RKO (cell line): ENCODE measurements around the gene MYO1D.

Source experiments
- DNase-seq: peaks from one replicate; pipeline ENCODE4 v3.0.0-alpha.2; 2016; ENCODE audit warnings: low spot score

The MYO1D gene

DNA sequence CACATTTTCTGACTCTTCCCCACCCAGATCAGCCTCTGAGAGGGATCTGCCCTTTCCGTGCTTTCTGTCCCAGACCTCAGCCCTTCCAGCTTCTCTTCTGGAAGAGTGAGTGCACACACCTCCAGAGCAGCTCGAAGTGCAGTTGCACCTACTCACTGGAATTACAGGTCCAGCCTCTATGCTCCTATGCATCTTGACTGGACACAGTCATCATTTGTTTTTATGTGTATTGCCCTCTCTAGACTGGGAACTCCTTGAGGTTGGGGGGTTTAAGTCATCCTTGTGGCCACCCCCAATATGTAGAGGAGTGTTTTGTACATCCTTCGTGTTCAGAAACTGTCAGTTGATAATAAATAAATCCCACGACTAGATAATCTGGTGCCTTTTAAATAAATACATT lies 308.2 kb downstream of the MYO1D start:
- no peak for DNase-seq

DNA sequence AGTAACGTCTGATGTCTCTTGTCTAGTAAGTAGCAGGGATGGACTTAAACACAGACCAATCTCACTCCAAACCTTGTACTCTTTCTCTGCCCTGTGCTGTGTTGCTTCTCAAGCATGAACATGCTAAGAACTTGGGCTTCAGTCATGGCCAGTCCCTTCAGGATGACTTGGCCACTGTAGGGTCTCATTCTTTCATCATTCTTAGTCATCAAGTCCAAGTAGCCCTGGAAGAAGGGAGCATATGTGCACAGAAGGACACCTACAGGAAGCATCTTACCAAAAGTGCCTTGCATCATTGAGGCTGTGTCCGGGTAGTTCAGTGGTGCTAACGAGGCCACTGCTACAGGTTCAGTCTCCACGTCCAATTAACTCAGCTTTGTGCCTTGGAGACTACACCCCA lies 309.4 kb downstream of the MYO1D start:
- DNase-seq = no peak

- no peak for DNase-seq
Measured at GRCh38 chr17:32567086-32567485, 309.8 kb downstream of the MYO1D start.

- no peak for DNase-seq
Measured at GRCh38 chr17:32566303-32566702, 310.6 kb downstream of the MYO1D start.

- no peak for DNase-seq
Measured at GRCh38 chr17:32565401-32565800, 311.5 kb downstream of the MYO1D start.

DNA sequence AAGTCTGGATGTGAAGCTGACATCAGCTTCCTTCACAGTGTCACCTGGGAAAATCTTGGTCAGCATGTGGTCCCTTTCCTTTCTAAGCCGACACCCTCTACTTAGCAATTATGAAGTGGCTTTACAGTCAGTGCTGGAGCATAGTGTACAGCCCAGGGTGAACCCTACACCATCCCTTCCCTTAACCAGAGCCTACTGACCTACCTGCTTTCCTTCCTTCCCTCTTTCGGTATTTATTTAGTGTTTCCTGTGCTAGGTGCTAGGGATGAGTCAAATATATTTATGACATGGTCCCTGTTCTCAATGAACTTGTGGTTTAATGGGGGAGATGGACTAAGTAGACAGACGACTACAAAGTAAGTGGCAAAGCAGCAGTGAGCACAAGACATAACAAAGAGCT lies 312.6 kb downstream of the MYO1D start:
- no peak for DNase-seq

- no peak for DNase-seq
Measured at GRCh38 chr17:32563583-32563982, 313.3 kb downstream of the MYO1D start.

- no peak for DNase-seq
Measured at GRCh38 chr17:32558997-32559650, 317.8 kb downstream of the MYO1D start.

DNA sequence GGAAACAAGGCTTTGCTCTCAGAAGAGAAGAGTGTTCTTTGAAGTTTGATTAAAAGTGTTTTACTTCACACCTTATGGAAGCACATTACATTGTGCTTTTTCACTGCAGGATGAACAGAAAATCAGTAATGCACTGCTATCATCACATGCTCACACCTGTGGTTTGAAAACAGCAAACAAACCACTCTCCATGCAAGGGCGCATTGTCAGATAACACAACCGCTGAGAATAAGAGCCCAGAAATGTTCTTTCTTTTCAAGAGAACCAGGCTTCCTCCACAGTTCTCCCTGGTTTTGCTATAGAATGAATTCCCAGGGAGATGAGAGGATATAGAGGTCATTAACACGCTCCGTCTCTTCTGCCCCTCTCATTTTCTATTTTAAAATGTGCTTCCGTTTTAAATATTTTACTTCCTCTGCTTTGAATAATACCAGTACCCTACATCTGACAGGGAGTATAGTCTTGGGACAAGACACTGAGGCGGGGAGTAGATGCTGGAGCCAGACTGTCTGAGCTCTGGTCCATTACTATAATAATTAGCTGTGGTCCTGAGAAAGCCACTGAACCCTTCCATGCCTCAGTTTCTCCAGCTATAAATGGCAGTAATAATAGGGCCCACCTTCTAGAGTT lies 318.5 kb downstream of the MYO1D start:
- no peak for DNase-seq

DNA sequence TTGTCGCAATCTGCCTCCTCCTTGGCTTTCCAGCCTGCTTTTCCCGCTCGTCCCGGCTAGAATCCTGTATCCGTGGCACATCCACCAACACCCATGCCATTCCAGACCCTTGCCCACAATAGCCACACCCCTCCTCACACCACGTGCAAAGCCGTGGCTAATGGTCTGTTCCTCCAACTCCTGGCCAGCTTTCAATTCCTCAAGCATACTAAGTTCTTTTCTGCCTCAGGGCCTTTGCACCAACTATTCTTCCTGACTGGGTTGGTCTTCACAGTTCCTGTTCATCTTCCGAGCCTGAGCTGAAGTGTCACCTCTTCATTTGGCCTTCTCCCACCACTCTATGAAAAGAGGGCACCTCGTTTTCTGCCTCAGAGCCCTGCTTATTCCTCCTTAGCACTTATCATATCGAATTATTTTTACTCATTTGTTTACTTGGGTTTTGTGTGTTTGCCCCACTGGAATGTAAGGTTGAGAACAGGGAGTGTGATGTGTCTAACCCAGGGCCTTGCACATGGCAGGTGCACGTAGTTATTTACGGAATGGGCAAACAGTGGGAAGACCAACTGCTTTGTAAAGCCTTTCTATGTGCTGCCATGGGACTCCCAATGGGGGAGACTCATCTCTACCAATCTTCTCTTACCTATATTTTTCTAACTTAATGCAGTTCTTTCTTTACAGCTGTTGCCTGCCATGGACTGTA lies 321.2 kb downstream of the MYO1D start:
- no peak for DNase-seq

- DNase-seq = no peak
Measured at GRCh38 chr17:32553168-32553567, 323.8 kb downstream of the MYO1D start.

- no peak for DNase-seq
Measured at GRCh38 chr17:32552280-32552679, 324.6 kb downstream of the MYO1D start.

- peak; percentile 14 for DNase-seq
Measured at GRCh38 chr17:32551186-32551955, 325.6 kb downstream of the MYO1D start.

DNA sequence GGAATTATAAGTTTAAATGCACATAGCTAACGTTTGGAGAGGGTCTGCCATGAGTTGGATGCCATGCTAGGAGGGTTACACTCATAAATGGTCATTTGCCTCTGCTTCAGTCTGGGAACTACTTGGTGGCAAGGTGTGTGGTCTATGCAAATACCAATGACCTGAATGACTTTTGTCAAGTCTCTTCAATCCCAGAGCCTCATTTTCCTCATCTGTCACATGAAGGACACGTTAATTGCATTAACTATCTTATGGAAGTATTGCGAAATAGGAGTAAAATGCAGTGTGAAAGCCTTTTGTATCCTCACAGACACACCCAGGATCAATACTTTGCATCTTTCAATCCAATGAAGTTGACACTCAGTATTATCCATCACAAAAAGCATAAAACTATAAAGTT lies 327.4 kb downstream of the MYO1D start:
- no peak for DNase-seq

DNA sequence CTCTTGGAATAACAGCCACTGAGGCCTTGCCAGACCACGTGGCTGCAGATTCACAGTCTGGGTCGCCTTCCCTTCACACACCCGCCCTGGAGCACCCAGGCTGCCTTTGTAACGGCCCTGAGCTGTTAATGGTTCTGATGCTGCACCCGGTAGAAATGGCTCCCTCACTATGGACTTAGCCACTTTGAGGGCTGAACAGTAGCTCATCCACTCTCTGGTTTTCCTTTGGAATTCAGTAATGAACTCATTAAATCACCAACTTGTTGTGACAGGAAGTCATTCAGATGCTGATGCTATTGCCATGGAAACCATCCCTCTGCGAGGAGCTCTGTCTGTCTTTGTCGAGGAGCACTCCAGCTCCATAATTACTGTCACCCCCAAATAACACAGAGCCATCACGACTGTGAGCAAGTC lies 330.9 kb downstream of the MYO1D start:
- no peak for DNase-seq

DNA sequence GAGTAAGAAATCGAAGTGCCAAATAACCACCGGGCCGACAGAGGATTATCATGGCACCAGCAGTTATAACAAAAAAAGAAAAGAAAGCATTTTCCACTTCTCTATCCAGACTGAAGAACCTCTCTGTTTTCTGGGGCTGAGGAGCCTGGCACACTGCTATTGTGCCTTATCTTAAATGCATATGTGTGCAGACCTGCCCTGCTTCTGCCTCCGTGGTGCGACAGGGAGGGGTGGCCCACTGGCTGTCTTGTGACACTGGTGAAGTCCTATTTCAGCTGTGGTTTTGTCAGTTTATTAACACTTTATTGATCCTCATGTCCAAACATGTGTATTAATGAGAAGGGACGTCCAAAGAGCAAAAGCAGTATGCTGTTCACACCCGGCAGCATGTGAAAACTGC lies 334.7 kb downstream of the MYO1D start:
- DNase-seq = no peak

DNA sequence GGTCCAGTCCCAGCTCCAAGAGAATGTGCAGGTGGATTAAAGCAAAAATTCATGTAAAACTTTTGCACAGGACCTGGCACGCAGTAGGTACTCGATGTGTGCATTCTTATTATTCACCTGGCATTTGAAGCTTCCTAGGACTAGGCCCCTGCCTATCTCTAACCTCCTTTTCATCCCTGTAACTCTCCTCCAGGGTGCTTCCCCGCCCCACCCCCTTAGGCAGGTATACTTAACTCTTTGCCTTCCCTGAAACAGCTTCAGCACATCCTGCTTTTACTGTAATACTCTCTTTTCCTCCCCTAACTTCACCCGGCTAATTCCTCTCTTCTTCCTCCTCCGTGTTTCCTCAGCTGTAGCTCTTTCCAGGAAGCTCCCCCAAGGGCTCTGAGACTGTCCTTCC lies 335.3 kb downstream of the MYO1D start:
- no peak for DNase-seq

DNA sequence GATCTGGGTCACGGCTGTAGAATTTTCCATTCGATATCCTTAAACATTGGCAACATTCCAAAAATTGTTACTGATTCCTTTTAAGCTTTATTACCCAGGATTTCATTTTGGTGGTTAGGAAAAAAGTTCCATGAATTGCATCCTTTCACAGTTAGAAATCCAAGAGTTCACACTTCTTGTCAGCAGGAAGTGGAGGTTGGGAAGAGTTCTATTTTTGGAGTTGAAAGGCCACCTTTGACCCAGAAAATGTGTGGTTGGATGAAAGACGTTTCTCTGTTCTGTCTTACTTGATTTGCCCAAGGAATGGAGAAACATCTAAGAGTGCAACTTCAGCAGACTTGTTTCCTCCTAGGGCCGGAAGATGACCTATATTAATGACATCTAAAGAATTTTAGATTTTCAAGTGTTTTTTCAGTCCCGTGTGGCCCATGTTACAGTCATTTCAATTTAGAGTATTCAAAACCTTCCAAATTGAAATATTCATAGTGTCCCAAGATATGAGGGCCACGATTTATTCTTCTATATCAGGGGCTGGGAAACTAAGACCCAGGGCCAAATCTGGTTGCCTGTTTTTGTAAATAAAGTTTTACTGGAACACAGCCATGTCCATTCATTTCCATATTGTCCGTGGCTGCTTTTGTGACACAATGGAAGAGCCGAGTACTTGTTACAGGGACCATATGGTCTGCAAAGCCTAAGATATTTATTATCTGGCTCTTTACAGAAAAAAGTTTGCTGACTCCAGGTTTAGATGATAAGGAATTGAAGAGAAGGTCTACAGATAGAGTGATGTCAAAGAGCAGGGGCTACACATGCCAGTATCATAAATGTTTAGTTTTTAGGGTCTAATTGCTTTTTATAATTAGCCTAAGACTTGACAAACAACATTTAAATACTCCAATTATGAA lies 339.9 kb downstream of the MYO1D start:
- DNase-seq = no peak

- no peak for DNase-seq
Measured at GRCh38 chr17:32533296-32533695, 343.6 kb downstream of the MYO1D start.

DNA sequence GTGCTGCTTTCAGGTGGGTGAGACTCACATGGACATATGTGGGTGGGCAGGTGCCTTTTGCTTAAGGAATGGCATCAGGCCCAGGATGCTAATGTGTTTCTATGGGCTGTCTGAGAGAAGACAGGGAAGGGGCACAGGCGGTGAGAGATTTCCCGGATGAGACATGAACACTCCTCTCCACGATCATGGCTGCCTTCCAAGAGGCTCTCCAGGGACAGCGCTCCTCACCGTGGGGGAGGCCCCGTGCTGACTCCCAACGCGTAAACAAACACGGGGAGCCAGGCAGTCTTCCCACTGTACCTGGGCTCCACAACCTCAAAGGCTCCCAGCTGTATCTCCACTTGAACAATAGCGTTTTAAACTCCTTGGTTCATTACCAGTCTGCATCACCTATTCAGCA lies 347.3 kb downstream of the MYO1D start:
- no peak for DNase-seq

- no peak for DNase-seq
Measured at GRCh38 chr17:32528825-32529224, 348.1 kb downstream of the MYO1D start.

GRCh38 chr17:32527146-32527545 lies 349.8 kb downstream of the MYO1D start:
- DNase-seq = no peak
